PC-3 (cell line): Measurements from ENCODE around the gene ERBB4.

Experiments
- CTCF ChIP-seq: fragments of 300-600 bp; sonication (generic); conservative IDR thresholded peaks from 2 replicates; pipeline ENCODE4 v1.5.1; 2017; ENCODE audit warnings: antibody characterized with exemption, low read depth, mild to moderate bottlenecking, low read length
- EZH2 ChIP-seq: fragments of 300-600 bp; sonication (generic); IDR thresholded peaks from one replicate; pipeline ENCODE4 v1.6.1; 2017; ENCODE audit warnings: antibody characterized with exemption, mild to moderate bottlenecking, low read length; ENCODE audit not compliant: unreplicated experiment

- TF ChIP-seq CTCF, result no peak
- no peak for TF ChIP-seq EZH2
Observed at GRCh38 chr2:212176151-212176550, 362.5 kb downstream of the ERBB4 start.
